ENCODE measurements around the gene IGF2BP2.
A peak's percentile ranks its signal among the peaks of the same experiment; 100 is the strongest.

Gene IGF2BP2

GRCh38 chr3:185847506-185847905 lies 22.7 kb upstream of the IGF2BP2 start:
- H2BK120ac ChIP-seq (ENCODE audit: low read depth, low read length) = no peak overlapping the region
- no peak overlapping the region for H2BK5ac ChIP-seq (ENCODE audit: low read length)
- H2AK5ac ChIP-seq (ENCODE audit: low read depth, low read length) = no peak overlapping the region
- no peak overlapping the region for H4K8ac ChIP-seq (ENCODE audit: low read depth, low read length)
- H3K27me3 ChIP-seq (ENCODE audit: control insufficient read depth in 3 of 3, insufficient read depth in 3 of 3, low read depth in 1 of 3, low read length in 3 of 3) = no peaks in the 10 kb centered on the region
- H3K18ac ChIP-seq (ENCODE audit: low read length) = no peak overlapping the region
- H3K4ac ChIP-seq (ENCODE audit: low read length) = no peak overlapping the region
- H3K4me2 ChIP-seq (ENCODE audit: insufficient read depth, low read length, poor library complexity, severe bottlenecking) = no peak overlapping the region
- no peak overlapping the region for H3K14ac ChIP-seq (ENCODE audit: low read length)
- no peak overlapping the region for H3K23ac ChIP-seq (ENCODE audit: low read depth, low read length, poor library complexity)
- DNase-seq (ENCODE audit: low spot score) = no peak
- H3K9me3 ChIP-seq (replicated peaks in 1 of 2; ENCODE audit: control insufficient read depth in 2 of 2, insufficient read depth in 1 of 2, low read depth in 1 of 2, low read length in 2 of 2) = no peaks in the 10 kb centered on the region
- no peaks in the 10 kb centered on the region for H3K79me1 ChIP-seq (ENCODE audit: low read depth, low read length)
- H3K9ac ChIP-seq (ENCODE audit: low read depth, low read length, poor library complexity) = no peak overlapping the region
- no peak overlapping the region for H2BK12ac ChIP-seq (ENCODE audit: low read length)
- WGBS, 2 donors (ENCODE audit: extremely low coverage in 2 of 2, insufficient read length in 2 of 2, insufficient replicate concordance in 1 of 2) = no CpG with 5 or more reads among the region's 6 CpGs
- H4K91ac ChIP-seq (ENCODE audit: low read depth, low read length, poor library complexity) = no peak overlapping the region
- H2BK15ac ChIP-seq (ENCODE audit: low read length) = no peak overlapping the region
- H3K4me1 ChIP-seq (ENCODE audit: control insufficient read depth in 2 of 2, insufficient read depth in 1 of 2, low read depth in 1 of 2, low read length in 2 of 2) = no peaks in the 10 kb centered on the region
- H2AFZ ChIP-seq (ENCODE audit: low read length) = peak overlapping the region; percentile 78
- H3K36me3 ChIP-seq (replicated peaks in 1 of 2; ENCODE audit: control insufficient read depth in 2 of 2, insufficient read depth in 2 of 2, low read length in 2 of 2) = no peaks in the 10 kb centered on the region
- no peak overlapping the region for H3K27ac ChIP-seq (replicated peaks; ENCODE audit: low read length)
- H3K4me3 ChIP-seq (ENCODE audit: low read length in 2 of 2) = no peak overlapping the region

GRCh38 chr3:185846037-185846436 lies 21.2 kb upstream of the IGF2BP2 start:
- H3K36me3 ChIP-seq (replicated peaks in 1 of 2; ENCODE audit: control insufficient read depth in 2 of 2, insufficient read depth in 2 of 2, low read length in 2 of 2) = no peaks in the 10 kb centered on the region
- H3K27ac ChIP-seq (replicated peaks; ENCODE audit: low read length) = no peak overlapping the region
- no peak overlapping the region for H2BK15ac ChIP-seq (ENCODE audit: low read length)
- H2BK12ac ChIP-seq (ENCODE audit: low read length) = no peak overlapping the region
- no peak overlapping the region for H3K18ac ChIP-seq (ENCODE audit: low read length)
- no peak overlapping the region for H3K23ac ChIP-seq (ENCODE audit: low read depth, low read length, poor library complexity)
- no peaks in the 10 kb centered on the region for H3K9me3 ChIP-seq (replicated peaks in 1 of 2; ENCODE audit: control insufficient read depth in 2 of 2, insufficient read depth in 1 of 2, low read depth in 1 of 2, low read length in 2 of 2)
- no peaks in the 10 kb centered on the region for H3K4me1 ChIP-seq (ENCODE audit: control insufficient read depth in 2 of 2, insufficient read depth in 1 of 2, low read depth in 1 of 2, low read length in 2 of 2)
- H3K14ac ChIP-seq (ENCODE audit: low read length) = no peak overlapping the region
- H3K4me2 ChIP-seq (ENCODE audit: insufficient read depth, low read length, poor library complexity, severe bottlenecking) = no peak overlapping the region
- H4K8ac ChIP-seq (ENCODE audit: low read depth, low read length) = no peak overlapping the region
- H3K4ac ChIP-seq (ENCODE audit: low read length) = no peak overlapping the region
- DNase-seq (ENCODE audit: low spot score) = no peak
- H2AFZ ChIP-seq (ENCODE audit: low read length) = no peak overlapping the region
- H3K9ac ChIP-seq (ENCODE audit: low read depth, low read length, poor library complexity) = no peak overlapping the region
- H4K91ac ChIP-seq (ENCODE audit: low read depth, low read length, poor library complexity) = no peak overlapping the region
- no peak overlapping the region for H2BK120ac ChIP-seq (ENCODE audit: low read depth, low read length)
- no peak overlapping the region for H3K4me3 ChIP-seq (ENCODE audit: low read length in 2 of 2)
- no CpG with 5 or more reads among the region's 6 CpGs for WGBS, 2 donors (ENCODE audit: extremely low coverage in 2 of 2, insufficient read length in 2 of 2, insufficient replicate concordance in 1 of 2)
- no peaks in the 10 kb centered on the region for H3K79me1 ChIP-seq (ENCODE audit: low read depth, low read length)
- no peak overlapping the region for H2AK5ac ChIP-seq (ENCODE audit: low read depth, low read length)
- no peaks in the 10 kb centered on the region for H3K27me3 ChIP-seq (ENCODE audit: control insufficient read depth in 3 of 3, insufficient read depth in 3 of 3, low read depth in 1 of 3, low read length in 3 of 3)
- H2BK5ac ChIP-seq (ENCODE audit: low read length) = no peak overlapping the region

- H4K91ac ChIP-seq (ENCODE audit: low read depth, low read length, poor library complexity) = no peak overlapping the region
Observed at GRCh38 chr3:185844051-185844450, 19.2 kb upstream of the IGF2BP2 start.

GRCh38 chr3:185843635-185844034 lies 18.8 kb upstream of the IGF2BP2 start:
- Histone ChIP-seq H3K27me3 (ENCODE audit: control insufficient read depth in 3 of 3, insufficient read depth in 3 of 3, low read depth in 1 of 3, low read length in 3 of 3) (no peaks in the 10 kb centered on the region), H2AFZ (ENCODE audit: low read length) (no peak overlapping the region), H3K9me3 (replicated peaks in 1 of 2; ENCODE audit: control insufficient read depth in 2 of 2, insufficient read depth in 1 of 2, low read depth in 1 of 2, low read length in 2 of 2) (no peaks in the 10 kb centered on the region), H2BK120ac (ENCODE audit: low read depth, low read length) (no peak overlapping the region), H3K14ac (ENCODE audit: low read length) (no peak overlapping the region), H2BK12ac (ENCODE audit: low read length) (no peak overlapping the region), H3K4ac (ENCODE audit: low read length) (no peak overlapping the region), H3K4me3 (ENCODE audit: low read length in 2 of 2) (no peak overlapping the region), H3K27ac (replicated peaks; ENCODE audit: low read length) (no peak overlapping the region), H4K8ac (ENCODE audit: low read depth, low read length) (no peak overlapping the region), H3K79me1 (ENCODE audit: low read depth, low read length) (no peaks in the 10 kb centered on the region), H2BK15ac (ENCODE audit: low read length) (no peak overlapping the region), H2BK5ac (ENCODE audit: low read length) (no peak overlapping the region), H3K4me1 (ENCODE audit: control insufficient read depth in 2 of 2, insufficient read depth in 1 of 2, low read depth in 1 of 2, low read length in 2 of 2) (no peaks in the 10 kb centered on the region), H3K36me3 (replicated peaks in 1 of 2; ENCODE audit: control insufficient read depth in 2 of 2, insufficient read depth in 2 of 2, low read length in 2 of 2) (no peaks in the 10 kb centered on the region), H3K23ac (ENCODE audit: low read depth, low read length, poor library complexity) (no peak overlapping the region), H4K91ac (ENCODE audit: low read depth, low read length, poor library complexity) (no peak overlapping the region), H3K9ac (ENCODE audit: low read depth, low read length, poor library complexity) (no peak overlapping the region), H3K4me2 (ENCODE audit: insufficient read depth, low read length, poor library complexity, severe bottlenecking) (no peak overlapping the region), H3K18ac (ENCODE audit: low read length) (no peak overlapping the region), H2AK5ac (ENCODE audit: low read depth, low read length) (no peak overlapping the region)
- DNase-seq (ENCODE audit: low spot score) = no peak
- WGBS, 2 donors (ENCODE audit: extremely low coverage in 2 of 2, insufficient read length in 2 of 2, insufficient replicate concordance in 1 of 2) = no CpG with 5 or more reads among the region's 2 CpGs

More at GRCh38 chr3:185844051-185844450, 19.2 kb upstream of the IGF2BP2 start:
- H3K4me3 ChIP-seq (ENCODE audit: low read length in 2 of 2) = no peak overlapping the region
- no peaks in the 10 kb centered on the region for H3K9me3 ChIP-seq (replicated peaks in 1 of 2; ENCODE audit: control insufficient read depth in 2 of 2, insufficient read depth in 1 of 2, low read depth in 1 of 2, low read length in 2 of 2)
- no peak overlapping the region for H3K9ac ChIP-seq (ENCODE audit: low read depth, low read length, poor library complexity)
- H3K79me1 ChIP-seq (ENCODE audit: low read depth, low read length) = no peaks in the 10 kb centered on the region
- WGBS, 2 donors (ENCODE audit: extremely low coverage in 2 of 2, insufficient read length in 2 of 2, insufficient replicate concordance in 1 of 2) = no CpG with 5 or more reads among the region's 3 CpGs
- no peak overlapping the region for H3K4me2 ChIP-seq (ENCODE audit: insufficient read depth, low read length, poor library complexity, severe bottlenecking)
- no peak overlapping the region for H2BK15ac ChIP-seq (ENCODE audit: low read length)
- H4K8ac ChIP-seq (ENCODE audit: low read depth, low read length) = no peak overlapping the region
- no peak overlapping the region for H2AFZ ChIP-seq (ENCODE audit: low read length)
- H2AK5ac ChIP-seq (ENCODE audit: low read depth, low read length) = no peak overlapping the region
- H3K36me3 ChIP-seq (replicated peaks in 1 of 2; ENCODE audit: control insufficient read depth in 2 of 2, insufficient read depth in 2 of 2, low read length in 2 of 2) = no peaks in the 10 kb centered on the region
- no peak for DNase-seq (ENCODE audit: low spot score)
- H3K4me1 ChIP-seq (ENCODE audit: control insufficient read depth in 2 of 2, insufficient read depth in 1 of 2, low read depth in 1 of 2, low read length in 2 of 2) = no peaks in the 10 kb centered on the region
- H3K4ac ChIP-seq (ENCODE audit: low read length) = no peak overlapping the region
- H3K14ac ChIP-seq (ENCODE audit: low read length) = no peak overlapping the region
- H3K27ac ChIP-seq (replicated peaks; ENCODE audit: low read length) = no peak overlapping the region
- no peaks in the 10 kb centered on the region for H3K27me3 ChIP-seq (ENCODE audit: control insufficient read depth in 3 of 3, insufficient read depth in 3 of 3, low read depth in 1 of 3, low read length in 3 of 3)
- no peak overlapping the region for H2BK120ac ChIP-seq (ENCODE audit: low read depth, low read length)
- H3K18ac ChIP-seq (ENCODE audit: low read length) = no peak overlapping the region
- no peak overlapping the region for H2BK12ac ChIP-seq (ENCODE audit: low read length)
- no peak overlapping the region for H2BK5ac ChIP-seq (ENCODE audit: low read length)
- no peak overlapping the region for H3K23ac ChIP-seq (ENCODE audit: low read depth, low read length, poor library complexity)

Data from neuronal stem cell (in vitro differentiated cells).